ENCODE results near the gene STXBP4.

The STXBP4 gene

DNA sequence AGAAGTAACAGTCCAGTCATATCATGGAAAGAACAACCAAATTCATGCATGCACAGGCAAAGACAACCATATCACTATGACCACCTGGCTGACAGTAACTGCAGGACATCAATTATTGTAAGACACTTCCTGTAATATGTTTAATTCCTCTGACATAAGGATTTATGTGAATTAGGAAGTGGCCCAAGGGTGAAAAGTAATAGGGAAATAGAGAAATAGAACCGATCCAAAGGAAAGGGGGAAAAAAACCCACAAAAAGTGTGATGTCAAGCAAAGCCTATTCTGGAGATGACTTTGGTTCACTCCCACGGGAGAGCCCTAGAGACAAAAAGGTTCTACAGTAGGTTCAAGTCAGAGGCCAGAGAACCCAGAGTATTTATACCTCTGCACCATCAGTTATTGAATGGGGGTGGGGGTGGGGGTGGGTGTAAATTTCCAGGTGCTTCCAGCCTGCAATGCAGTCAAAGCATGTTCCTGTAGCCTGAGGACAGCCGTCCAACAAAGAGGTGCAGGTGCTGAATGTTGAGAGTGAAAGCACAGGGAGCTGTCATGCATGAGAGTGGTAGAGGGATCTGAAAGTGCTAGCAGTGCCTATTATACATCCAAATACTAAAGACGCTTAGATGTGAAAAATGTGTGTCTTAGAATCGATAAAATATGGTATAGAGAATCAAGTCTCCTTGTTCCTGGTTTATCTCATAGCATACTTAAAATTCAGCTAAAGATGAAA lies 200.6 kb downstream of the STXBP4 start:
- peak; percentile 97 for ATAC-seq (ENCODE audit: low read depth)
- no peak overlapping the region for H3K4me3 Mint-ChIP-seq
- peaks cover 4% of the 10 kb centered on the region for H3K36me3 Mint-ChIP-seq
- peak in 1 of 2 donors; percentile 22 for DNase-seq (ENCODE audit: low spot score in 2 of 2)
- no peak overlapping the region for H3K27ac Mint-ChIP-seq
- H3K27me3 Mint-ChIP-seq = no peaks in the 10 kb centered on the region
- no peaks in the 10 kb centered on the region for H3K9me3 Mint-ChIP-seq
- H3K4me1 Mint-ChIP-seq = peaks cover 18% of the 10 kb centered on the region

DNA sequence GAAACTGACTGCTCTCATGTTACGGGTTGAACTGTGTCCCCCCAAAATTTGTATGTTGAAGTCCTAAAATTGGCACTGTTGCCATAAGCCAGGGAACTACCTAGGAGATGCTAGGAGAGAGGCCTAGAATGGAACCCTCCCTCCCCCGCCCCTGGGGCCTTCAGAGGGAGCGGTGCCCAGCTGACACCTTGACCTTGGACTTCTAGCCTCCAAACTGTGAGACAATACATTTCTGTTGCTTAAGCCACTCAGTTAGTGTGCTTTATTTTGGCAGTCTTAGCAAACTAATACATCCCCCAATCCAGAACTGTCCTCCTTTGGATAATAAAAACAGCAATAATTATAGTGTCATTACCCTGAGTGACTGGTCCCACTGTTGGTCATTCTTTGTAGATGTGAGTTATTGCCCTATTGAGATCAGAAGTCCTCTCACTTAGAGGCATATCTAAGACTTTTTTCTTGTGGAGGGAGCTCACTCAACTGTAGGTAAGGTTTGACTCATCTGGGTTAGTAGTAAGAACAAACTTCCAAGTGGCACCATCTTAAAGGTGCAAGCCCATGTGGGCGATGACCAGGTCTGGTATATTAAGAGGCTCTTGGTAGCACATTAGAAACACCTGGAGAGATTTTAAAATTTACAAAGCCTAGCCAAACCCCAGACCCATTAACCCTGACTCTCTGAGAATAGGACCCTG lies 203.2 kb downstream of the STXBP4 start:
- ATAC-seq (ENCODE audit: low read depth) = no peak

DNA sequence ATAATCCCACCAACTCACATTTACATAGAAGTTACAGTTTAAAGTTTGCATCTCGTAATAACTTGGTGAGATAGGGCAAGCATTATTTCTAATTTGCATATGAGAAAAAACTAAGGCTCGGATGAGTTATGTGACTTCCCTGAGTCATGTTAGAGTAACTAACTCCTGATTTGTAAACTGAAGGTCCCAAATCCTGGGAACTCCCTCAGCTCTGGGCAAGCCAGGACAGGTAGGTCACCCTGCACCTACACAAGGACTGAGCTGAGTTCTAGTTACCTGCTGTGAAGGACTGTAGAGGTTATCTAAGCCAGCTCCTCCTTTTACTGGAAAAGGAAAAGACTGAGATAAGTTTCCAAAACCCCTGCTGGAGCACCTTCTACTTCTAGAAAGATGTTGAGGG lies 204.0 kb downstream of the STXBP4 start:
- Mint-ChIP-seq H3K27me3 (no peaks in the 10 kb centered on the region), H3K27ac (no peak overlapping the region), H3K4me3 (no peak overlapping the region), H3K36me3 (peaks cover 3% of the 10 kb centered on the region), H3K9me3 (no peaks in the 10 kb centered on the region), H3K4me1 (peaks cover 28% of the 10 kb centered on the region)
- ATAC-seq (ENCODE audit: low read depth) (no peak), DNase-seq (ENCODE audit: low spot score in 2 of 2) (no peak)

More for the DNA sequence above, 203.2 kb downstream of the STXBP4 start:
- Mint-ChIP-seq H3K27ac (no peak overlapping the region), H3K9me3 (no peaks in the 10 kb centered on the region), H3K4me1 (peaks cover 28% of the 10 kb centered on the region), H3K27me3 (no peaks in the 10 kb centered on the region), H3K36me3 (peaks cover 3% of the 10 kb centered on the region), H3K4me3 (no peak overlapping the region)
- no peak for DNase-seq (ENCODE audit: low spot score in 2 of 2)

DNA sequence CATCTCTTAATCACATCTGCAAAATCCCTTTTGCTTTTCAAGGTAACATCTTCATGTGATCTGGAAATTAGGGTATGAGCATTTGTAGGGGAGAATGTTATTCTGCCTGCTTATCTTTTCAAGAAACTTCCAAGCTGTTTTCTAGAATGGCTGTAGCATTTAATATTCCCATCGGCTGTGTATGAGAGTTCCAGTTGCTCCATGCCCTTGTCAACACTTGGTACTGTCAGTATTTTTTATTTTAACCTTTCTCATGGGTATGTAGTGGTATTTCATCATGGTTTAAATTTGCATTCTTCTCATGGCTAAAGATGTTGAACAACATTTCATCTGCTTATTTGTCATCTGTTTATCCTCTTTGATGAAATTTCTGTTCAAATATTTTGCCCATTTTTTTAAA lies 205.6 kb downstream of the STXBP4 start:
- no peak overlapping the region for H3K4me3 Mint-ChIP-seq
- H3K27ac Mint-ChIP-seq = no peak overlapping the region
- ATAC-seq (ENCODE audit: low read depth) (no peak), DNase-seq (ENCODE audit: low spot score in 2 of 2) (no peak)
- no peaks in the 10 kb centered on the region for H3K9me3 Mint-ChIP-seq
- H3K36me3 Mint-ChIP-seq = peaks cover 3% of the 10 kb centered on the region
- H3K27me3 Mint-ChIP-seq = no peaks in the 10 kb centered on the region
- peaks cover 22% of the 10 kb centered on the region for H3K4me1 Mint-ChIP-seq

DNA sequence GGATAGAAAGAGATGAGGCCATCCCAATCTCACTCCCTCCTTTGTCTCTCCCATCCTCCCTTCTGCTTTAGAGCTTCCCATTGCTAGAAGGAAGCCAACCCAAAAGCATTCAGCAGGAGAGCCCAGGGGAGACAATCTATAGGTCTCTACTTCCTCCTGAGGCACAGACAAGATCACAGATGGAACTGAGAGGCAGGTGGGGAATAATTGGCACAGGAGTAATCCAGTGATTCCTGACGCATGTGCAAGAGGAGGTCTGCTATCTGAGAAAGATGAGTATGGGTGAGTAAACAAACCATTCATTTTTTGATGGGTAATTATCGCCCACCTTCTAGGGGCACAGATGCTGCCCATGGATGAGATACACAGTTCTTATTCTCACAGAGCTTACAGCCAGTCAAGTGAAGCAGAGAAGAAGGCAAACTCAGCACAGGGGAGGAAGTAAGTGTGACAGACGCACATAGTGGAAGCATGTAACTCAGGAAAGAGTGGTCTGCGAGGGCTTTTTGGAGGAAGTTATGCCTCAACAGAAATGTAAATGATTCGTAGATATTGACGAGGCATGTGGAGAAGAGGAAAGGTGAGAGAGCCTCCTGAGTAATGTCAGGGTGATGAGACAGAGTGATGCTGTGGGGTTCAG lies 207.3 kb downstream of the STXBP4 start:
- peak overlapping the region; percentile 31 for H3K27ac Mint-ChIP-seq
- H3K27me3 Mint-ChIP-seq = no peaks in the 10 kb centered on the region
- peaks cover 16% of the 10 kb centered on the region for H3K4me1 Mint-ChIP-seq
- H3K9me3 Mint-ChIP-seq = no peaks in the 10 kb centered on the region
- ATAC-seq (ENCODE audit: low read depth) (peak; percentile 92), DNase-seq (ENCODE audit: low spot score in 2 of 2) (peak in 1 of 2 donors; percentile 16)
- peaks cover 5% of the 10 kb centered on the region for H3K36me3 Mint-ChIP-seq
- H3K4me3 Mint-ChIP-seq = no peak overlapping the region

DNA sequence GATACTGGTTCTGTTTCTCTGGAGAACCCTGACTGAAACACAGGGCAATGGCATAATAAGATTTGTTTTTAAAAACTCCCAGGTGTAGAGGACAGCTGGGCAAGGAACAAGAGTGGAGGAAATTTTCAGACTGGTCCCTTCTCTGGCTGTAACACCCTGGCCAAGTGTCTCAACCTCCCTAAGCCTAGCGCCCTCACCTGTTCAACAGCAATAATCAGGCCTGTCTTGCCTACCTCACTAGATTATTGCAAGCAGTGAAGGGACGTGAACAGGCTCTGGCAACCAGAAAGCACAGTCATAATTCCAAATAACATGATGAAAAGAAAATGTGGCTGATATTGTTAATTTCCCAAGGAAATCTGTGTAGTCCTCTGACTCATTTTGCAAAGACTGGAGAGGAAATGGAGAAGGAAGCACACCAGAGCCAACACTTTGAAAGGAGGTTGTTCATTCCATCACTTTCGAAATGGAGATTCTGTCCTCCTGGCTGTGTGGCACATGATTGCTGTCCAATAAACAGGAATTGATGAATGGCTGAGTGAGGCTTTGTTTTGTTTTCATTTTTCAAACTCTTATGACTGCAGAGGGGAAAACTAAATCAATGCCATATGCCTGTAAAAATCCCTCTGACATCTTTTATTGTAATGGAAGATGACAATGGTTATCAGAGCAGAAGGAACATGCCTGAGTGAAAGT lies 208.7 kb downstream of the STXBP4 start:
- H3K27ac Mint-ChIP-seq = no peak overlapping the region
- no peak for DNase-seq (ENCODE audit: low spot score in 2 of 2)
- ATAC-seq (ENCODE audit: low read depth) = no peak
- peaks cover 4% of the 10 kb centered on the region for H3K9me3 Mint-ChIP-seq
- peaks cover 5% of the 10 kb centered on the region for H3K27me3 Mint-ChIP-seq
- peaks cover 11% of the 10 kb centered on the region for H3K36me3 Mint-ChIP-seq
- peaks cover 12% of the 10 kb centered on the region for H3K4me1 Mint-ChIP-seq
- H3K4me3 Mint-ChIP-seq = no peak overlapping the region

DNA sequence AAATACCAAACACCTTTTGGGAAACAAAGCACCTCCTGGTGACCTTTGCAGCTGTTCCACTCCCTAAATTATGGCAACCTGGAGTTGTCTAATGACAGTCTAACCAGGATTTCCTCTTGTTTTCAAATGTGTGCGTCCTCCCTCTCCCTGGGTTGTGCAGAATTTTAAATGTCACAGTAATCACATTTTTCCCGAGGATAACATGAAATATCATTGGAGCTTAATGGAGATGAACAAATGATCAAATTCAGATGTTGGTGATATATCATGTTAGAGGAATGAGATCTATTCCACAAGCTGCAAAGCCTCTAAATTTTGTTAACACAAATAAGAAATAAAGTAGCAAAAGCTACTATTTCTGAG lies 209.3 kb downstream of the STXBP4 start:
- Mint-ChIP-seq H3K9me3 (peaks cover 8% of the 10 kb centered on the region), H3K4me1 (peaks cover 12% of the 10 kb centered on the region), H3K27ac (no peak overlapping the region), H3K4me3 (no peak overlapping the region), H3K36me3 (peaks cover 14% of the 10 kb centered on the region), H3K27me3 (peaks cover 6% of the 10 kb centered on the region)
- ATAC-seq (ENCODE audit: low read depth) = no peak
- DNase-seq (ENCODE audit: low spot score in 2 of 2) = no peak

DNA sequence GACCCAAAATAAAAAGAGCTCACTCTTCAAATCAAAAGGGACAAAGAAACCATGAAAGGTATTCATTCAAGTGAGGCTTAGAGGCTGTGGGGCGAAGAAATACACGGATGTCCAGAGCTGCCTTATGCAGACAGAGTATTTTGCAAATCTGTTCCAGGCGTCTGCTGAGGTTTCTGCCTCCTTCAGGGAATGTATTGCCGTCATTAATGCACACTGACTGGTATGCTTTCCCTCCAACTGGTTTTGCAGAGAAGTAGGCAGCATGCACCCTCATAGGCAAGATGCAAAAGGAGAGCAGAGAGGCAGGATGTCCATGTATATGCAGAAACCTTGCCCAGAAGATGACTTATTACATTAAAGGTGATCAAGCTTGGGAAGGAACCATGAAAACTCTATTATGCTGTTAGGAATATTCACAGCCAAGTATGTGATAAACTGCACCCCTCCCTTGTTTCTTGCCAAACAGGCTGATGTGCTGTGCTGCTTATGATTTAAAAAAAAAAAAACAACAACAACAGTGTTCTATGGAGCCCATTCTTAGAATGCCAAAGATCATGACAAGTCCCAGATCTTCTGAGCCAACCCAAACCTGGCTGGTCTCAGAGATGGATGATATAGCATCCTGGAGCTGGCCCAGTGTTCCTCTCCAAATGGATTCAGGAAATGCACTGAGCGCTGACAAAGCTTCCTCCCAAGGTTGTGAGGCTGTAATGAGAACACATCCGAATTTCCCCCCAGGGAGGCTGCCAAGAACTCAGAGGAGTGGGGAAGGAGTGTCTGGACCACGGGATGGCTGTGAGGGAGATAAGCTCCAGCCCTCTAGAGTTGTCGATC lies 218.6 kb downstream of the STXBP4 start:
- Mint-ChIP-seq H3K4me3 (no peak overlapping the region), H3K27me3 (peaks cover 12% of the 10 kb centered on the region), H3K9me3 (peaks cover 6% of the 10 kb centered on the region), H3K36me3 (peaks cover 4% of the 10 kb centered on the region), H3K4me1 (no peaks in the 10 kb centered on the region), H3K27ac (no peak overlapping the region)
- no peak for DNase-seq (ENCODE audit: low spot score in 2 of 2)
- no peak for ATAC-seq (ENCODE audit: low read depth)

DNA sequence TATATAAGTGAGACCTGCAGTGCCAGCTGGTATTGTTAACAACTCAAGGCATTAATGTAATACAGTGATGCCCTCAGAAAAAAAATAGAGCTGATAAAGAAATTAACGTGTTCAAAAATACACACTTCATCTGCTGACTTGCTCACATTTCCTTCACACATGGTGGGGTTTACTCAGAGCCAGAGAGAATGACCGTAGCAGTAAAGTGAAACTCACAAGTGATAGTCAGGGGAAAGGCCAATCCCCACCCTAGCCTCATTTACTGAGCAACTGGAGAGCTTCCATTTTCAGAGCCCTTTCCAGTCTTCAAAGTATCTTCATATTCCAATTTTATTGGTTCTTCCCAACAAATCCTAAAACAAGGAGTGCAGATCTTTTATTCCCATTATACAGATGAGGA lies 222.2 kb downstream of the STXBP4 start:
- Mint-ChIP-seq H3K27me3 (peaks cover 8% of the 10 kb centered on the region), H3K4me3 (no peak overlapping the region), H3K36me3 (no peaks in the 10 kb centered on the region), H3K9me3 (no peaks in the 10 kb centered on the region), H3K27ac (no peak overlapping the region), H3K4me1 (no peaks in the 10 kb centered on the region)
- DNase-seq (ENCODE audit: low spot score in 2 of 2) (no peak), ATAC-seq (ENCODE audit: low read depth) (no peak)

DNA sequence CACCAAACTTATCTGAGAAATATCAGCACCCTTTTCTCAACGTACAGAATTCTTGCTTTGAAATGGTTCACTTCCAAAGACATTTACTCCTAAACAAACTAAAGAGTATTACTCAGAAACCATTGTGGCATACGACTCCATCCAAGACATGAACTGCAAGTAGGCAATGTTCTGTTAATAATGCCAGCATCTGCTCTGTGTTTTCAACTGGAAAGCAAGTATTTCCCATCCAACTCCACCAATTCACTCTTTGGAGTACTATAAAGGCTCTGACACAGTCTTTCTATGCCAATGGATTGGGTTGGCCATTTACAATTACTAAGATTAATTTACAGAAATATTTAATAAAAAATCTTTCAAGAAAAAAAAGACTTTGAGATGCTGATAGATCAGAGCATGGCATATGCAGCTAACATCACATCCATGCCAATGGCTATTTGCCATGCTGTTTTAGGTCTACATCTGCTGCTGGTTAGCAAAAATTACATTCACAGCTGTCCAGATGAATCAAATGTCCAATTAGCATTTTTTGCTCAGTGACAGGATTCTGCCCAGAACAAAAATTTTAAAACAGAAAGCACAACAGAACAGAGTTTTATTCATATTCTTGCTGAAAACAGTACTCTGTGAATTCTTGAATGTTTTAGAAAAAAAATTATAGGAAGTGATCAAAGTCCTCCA lies 230.3 kb downstream of the STXBP4 start:
- ATAC-seq (ENCODE audit: low read depth) (no peak), DNase-seq (ENCODE audit: low spot score in 2 of 2) (no peak)
- H3K9me3 Mint-ChIP-seq = no peaks in the 10 kb centered on the region
- no peak overlapping the region for H3K4me3 Mint-ChIP-seq
- H3K36me3 Mint-ChIP-seq = peaks cover 2% of the 10 kb centered on the region
- no peak overlapping the region for H3K27ac Mint-ChIP-seq
- no peaks in the 10 kb centered on the region for H3K4me1 Mint-ChIP-seq
- peaks cover 8% of the 10 kb centered on the region for H3K27me3 Mint-ChIP-seq

DNA sequence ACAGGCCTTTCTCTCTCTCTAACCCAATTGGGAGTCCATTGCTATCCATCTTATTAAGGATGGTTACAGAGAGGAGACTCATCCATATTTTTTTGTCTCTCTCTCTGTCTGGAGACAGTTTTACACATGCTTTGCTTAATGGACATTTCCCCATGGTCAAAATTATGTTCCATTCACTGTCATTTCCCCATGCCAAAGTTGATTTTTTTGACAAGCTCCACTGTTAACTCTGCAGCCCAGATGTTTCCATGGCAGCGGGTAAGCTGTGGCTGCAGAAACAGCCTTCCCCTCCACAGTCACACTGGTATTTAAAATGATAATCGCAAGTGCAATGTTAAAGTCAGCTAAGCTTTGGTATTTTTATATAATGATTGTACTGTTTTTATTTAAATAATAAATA lies 232.3 kb downstream of the STXBP4 start:
- DNase-seq (ENCODE audit: low spot score in 2 of 2) = no peak
- Mint-ChIP-seq H3K27ac (no peak overlapping the region), H3K9me3 (peaks cover 6% of the 10 kb centered on the region), H3K36me3 (peaks cover 5% of the 10 kb centered on the region), H3K4me1 (no peaks in the 10 kb centered on the region), H3K27me3 (peaks cover 11% of the 10 kb centered on the region), H3K4me3 (no peak overlapping the region)
- no peak for ATAC-seq (ENCODE audit: low read depth)

DNA sequence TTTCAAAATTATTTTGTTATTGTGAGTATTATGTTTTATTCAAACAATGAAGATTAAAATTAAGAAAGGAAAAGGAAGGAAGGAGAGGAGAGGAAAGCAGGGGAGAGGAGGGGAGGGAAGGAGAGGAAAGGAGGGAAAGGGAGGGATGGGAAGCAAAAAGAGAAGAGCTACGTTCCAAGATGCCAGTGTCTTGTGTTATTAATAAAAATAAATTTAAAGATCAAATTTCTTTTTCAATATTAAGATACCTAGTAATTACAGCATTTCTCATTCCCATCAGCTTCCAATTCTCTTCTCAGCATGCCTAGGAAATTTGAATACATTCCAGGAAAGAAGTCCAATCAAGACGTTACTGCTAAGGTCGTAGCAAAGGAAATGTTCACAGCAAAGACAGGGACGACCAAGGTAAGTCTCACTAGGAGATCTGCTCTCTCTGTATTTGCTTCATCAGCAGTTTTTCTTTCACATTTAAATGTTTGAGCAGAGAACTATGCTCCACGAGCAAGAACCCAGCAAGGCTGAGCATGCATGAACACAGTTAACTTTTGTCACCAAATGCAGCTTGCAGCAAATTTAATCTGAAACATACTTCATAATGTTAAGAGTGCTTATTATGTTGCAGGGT lies 232.9 kb downstream of the STXBP4 start:
- Mint-ChIP-seq H3K9me3 (peaks cover 6% of the 10 kb centered on the region), H3K36me3 (peaks cover 5% of the 10 kb centered on the region), H3K27me3 (peaks cover 8% of the 10 kb centered on the region), H3K27ac (no peak overlapping the region), H3K4me1 (no peaks in the 10 kb centered on the region), H3K4me3 (no peak overlapping the region)
- DNase-seq (ENCODE audit: low spot score in 2 of 2) (no peak), ATAC-seq (ENCODE audit: low read depth) (no peak)

DNA sequence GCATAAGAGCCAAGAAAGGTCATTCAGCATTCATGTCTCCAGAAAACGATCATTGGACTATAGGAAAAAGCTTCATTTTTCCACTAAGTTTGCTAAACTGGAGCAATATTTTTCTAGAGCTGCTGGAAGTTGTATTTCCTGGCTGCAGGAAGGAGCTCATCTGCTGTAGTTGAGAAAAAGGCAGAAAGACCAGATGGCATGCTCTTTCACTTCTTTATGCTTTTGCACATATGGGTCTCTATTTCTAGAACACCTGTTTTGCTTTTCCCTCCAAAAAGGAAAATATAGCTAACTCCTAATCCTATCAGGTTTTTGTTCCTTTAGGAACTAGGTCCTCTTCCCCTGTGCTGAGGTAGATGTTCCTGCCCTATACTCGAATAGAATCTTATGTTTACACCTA lies 234.3 kb downstream of the STXBP4 start:
- Mint-ChIP-seq H3K9me3 (peaks cover 6% of the 10 kb centered on the region), H3K27ac (no peak overlapping the region), H3K27me3 (peaks cover 9% of the 10 kb centered on the region), H3K36me3 (peaks cover 5% of the 10 kb centered on the region), H3K4me3 (no peak overlapping the region), H3K4me1 (no peaks in the 10 kb centered on the region)
- ATAC-seq (ENCODE audit: low read depth) (no peak), DNase-seq (ENCODE audit: low spot score in 2 of 2) (no peak)

All from memory B cell (primary cell).